ENCODE measurements around the gene BRAP. TPM values are rescaled to one million over a fixed set of nuclear protein-coding genes. Genes with fewer than 3 reads are reported as not detected.
"Not testable (repeated sequence)": the region's sequence is repeated elsewhere in the genome, so short reads cannot be mapped to it uniquely, and the experiment has no call there.

The BRAP gene
- total RNA-seq, 1 donor from 2014 or later, result 16.9 TPM

DNA sequence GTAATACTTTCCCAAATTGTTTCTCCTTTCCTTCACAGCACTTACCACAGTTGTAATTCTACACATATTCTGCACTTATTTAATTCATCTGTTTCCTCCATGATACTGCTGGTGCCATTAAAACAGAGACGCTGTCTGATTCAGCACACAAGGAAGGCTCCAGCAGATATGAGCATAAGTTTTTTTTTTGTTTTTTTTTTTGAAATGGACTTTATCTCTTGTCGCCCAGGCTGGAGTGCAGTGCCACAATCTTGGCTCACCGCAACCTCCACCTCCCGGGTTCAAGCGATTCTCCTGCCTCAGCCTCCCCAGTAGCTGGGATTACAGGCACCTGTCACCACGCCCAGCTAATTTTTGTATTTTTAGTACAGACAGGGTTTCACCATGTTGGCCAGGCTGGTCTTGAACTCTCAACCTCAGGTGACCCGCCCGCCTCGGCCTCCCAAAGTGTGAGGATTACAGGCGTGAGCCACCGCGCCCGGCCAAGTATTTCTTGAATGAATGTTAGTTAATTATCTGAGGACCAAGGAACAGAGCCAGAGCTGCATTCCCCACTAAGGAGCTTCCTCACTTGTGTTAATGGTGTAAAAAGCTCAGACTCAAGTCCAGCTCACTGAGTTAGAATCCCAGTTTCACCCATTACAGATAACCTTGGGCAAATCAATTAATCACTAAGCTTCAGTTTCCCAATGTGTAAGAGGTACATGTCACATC lies 1.1 kb downstream of the BRAP start:
- not testable (repeated sequence) for DNase-seq (ENCODE audit: extremely low read depth, low read depth, low spot score)

DNA sequence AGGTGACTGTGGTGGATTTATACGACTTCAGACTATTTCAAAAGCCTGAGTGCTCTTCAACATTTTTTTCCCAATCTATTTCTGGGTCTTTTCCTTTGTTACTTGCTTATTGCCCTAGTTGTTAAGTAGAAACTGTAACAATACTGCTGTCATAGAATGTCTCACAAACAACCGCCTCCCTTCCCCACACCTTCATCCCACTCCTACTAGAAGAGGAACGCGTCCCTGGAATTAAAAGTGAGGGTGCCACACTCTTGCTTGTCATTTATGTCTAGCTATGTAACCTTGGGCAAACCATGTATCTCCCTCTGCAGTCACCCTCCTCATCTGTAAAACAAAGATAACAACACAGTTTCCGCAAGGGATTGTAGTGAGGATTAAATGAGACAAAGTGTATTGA lies 8.6 kb downstream of the BRAP start:
- no peak for DNase-seq (ENCODE audit: extremely low read depth, low read depth, low spot score)

DNA sequence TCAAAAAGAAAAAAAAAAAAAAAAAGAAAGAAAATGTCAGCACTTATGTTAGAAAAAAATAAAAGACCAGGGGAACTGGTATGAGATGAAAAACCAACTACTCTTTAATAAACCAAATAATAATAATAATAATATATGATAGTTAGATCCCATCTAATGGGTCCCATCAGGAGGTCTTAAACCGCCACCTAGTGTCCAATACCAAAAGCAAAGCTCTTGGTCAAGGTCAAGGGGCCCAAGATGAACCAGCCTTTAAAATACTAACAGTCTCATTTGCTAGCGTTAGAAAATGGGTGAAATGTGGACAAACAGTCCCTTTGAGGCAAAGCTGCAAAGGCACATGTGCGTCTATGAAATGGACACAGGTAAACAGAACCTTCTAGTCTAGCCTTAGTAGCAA lies 12.3 kb downstream of the BRAP start:
- no peak for DNase-seq (ENCODE audit: extremely low read depth, low read depth, low spot score)

DNA sequence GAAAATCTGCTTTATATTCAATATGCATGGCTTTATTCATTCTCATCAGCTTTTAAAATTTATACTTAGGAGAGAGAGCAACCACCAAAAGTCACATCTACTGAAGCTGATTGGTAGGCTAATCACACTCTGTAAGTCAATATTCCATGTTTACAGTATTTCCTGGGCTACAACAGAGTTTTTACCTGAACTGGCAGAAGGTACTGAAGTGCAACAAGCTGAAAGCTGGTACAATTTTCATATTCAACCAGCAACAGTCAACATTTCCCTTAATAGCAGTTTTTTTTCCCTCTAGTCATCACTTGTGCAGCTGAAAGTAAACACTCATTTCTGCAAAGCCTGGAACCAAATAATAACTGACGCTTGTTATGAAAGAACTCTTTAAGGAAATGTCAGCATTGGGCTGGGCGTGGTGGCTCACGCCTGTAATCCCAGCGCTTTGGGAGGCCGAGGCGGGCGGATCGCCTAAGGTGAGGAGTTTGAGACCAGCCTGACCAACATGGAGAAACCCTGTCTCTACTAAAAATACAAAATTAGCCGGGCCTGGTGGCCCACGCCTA lies 12.9 kb downstream of the BRAP start:
- no peak for DNase-seq (ENCODE audit: extremely low read depth, low read depth, low spot score)

DNA sequence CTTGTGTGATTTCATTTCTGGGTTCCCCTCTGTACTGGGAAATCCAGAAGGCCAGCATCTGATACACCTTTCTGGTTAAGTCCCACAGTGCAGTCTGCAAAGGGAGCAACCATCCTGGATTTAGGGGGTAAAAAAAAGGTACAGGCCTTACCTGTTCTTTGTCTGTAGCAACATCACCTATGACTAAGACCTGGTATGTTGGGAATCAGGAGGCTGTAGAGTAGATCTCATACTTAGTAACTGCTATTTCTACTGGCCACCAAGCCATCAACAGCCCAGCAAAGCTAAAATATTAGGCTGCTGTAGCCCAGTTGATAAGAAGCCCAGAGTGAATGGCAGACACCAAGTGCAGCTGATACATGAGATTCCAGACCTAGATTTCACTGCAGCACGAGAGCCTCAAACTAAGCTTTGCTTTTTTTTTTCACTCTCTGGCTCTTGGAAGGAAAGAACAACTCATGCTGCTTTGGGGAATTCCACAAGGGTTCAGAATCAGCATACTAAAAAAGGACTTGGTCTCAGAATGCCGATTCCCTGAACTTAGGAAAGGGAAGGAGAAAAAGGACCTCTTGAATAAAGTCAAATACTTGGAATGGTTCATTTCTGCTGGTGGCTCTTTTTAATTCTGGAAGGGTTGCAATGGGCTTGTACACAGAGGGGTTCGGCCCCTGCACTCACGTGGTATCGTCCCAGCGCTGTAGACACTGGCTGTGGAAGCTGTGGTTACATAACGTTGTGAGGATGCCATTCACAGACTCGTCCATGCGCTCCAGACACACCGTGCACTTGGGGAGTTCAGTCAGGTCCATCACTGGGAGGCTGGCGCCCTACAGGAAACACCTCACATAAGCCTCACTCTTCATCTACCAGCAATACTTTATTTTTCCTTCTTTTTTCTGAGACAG lies 20.5 kb downstream of the BRAP start:
- DNase-seq (ENCODE audit: extremely low read depth, low read depth, low spot score), result no peak

DNA sequence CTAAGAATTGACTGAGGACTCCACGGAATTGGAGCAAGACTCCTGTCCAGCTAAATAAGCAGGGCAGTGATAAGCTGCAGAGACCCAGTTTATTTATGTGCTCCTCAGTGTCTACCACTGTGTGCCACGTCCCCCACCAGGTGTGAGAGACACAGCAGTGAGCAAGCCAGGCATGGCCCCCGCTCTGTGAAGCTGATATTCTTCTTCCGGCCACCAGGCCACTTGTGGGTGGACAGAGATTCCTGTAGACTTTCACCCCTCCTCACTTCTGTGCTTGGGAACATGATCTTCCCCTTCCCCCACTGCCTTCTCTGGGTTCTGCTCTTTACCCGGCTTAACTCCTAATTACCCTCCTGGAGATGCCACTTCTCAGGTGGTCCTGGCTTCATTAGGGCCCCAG lies 21.3 kb downstream of the BRAP start:
- DNase-seq (ENCODE audit: extremely low read depth, low read depth, low spot score), result no peak

DNA sequence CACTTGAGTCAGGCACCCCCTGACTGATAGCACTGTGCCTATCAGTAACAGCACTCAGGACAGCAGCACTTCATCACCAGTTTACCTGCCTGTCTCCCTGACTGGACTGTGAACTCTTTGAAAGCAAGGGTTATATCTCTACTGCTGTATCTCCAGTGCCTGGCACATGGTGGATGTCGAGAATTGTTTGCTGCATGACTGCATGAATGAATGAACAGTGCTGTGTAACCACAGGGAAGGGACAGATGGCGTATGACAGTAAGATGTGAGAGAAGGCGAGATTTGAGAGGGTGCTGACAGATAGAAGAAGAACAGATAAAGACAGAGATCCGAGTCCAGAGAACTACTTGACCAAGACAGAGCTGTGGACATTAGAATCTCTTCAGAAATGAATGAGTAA lies 29.7 kb downstream of the BRAP start:
- no peak for DNase-seq (ENCODE audit: extremely low read depth, low read depth, low spot score)

DNA sequence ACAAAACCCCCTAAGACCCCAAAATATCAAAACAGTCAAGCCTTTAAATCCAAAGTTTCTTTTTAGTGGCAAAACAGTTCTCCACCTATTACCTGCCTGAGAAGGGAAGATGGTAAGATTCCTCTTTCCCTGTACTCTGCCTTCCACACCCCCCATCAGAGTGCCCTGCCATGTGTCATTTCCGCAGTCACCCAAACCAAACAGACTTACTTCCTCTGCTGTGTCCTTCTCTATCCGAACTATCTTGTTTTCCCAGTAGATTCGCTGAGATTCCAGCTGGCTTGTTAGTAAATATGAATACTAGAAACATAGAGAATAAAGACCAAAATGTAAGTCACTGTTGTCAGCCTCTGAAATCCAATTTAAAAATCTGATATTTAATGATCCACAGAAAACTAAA lies 30.4 kb downstream of the BRAP start:
- DNase-seq (ENCODE audit: extremely low read depth, low read depth, low spot score), result no peak

DNA sequence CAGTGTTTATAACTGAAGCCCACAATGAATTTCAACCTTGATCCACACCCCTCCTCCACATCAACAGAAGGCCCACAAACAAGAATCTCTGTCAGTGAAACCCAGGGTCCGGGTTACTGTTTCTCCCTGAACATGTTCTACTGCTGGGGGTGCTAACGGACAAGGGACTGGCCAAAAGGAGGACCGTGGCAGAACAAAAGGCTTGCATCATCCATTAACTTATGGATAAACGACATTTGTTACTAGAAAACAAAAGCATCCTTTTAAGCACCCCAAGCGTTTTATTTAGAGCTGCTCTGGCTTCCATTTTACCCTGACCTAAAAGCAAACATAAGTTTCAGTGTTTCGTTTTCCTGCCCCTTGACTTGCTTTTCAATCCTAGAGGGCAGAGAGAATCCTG lies 32.2 kb downstream of the BRAP start:
- no peak for DNase-seq (ENCODE audit: extremely low read depth, low read depth, low spot score)

DNA sequence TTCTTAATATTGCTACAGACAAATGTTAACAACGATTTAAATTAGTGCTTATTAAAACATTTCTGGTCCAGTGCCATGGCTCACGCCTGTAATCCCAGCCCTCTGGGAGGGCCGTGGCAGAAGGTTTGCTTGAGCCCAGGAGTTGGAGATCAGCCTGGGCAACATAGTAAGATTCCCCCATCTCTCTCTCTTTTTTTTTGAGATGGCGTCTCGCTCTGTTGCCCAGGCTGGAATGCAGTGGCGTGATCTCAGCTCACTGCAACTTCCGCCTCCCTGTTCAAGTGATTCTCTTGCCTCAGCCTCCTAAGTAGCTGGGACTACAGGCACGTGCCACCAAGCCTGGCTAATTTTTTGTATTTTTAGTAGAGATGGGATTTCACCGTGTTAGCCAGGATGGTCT lies 33.2 kb downstream of the BRAP start:
- DNase-seq (ENCODE audit: extremely low read depth, low read depth, low spot score), result not testable (repeated sequence)

DNA sequence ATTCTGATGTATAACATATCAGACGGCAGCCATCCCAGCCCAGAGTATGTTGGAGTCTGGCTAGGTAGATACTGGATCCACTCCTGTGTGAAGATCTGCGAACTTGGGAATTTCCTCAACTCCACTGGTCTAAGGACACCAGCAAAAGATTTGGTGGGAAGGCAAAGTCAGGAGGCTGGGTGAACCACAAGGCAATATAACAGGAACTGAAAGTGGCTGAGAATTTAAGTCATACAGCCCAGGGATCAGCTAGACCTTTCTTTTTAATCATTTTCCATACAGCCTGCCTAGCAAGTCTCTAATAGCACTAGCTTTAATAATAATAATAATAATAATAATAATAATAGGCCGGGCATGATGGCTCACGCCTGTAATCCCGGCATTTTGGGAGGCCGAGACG lies 34.8 kb downstream of the BRAP start:
- DNase-seq (ENCODE audit: extremely low read depth, low read depth, low spot score), result no peak

DNA sequence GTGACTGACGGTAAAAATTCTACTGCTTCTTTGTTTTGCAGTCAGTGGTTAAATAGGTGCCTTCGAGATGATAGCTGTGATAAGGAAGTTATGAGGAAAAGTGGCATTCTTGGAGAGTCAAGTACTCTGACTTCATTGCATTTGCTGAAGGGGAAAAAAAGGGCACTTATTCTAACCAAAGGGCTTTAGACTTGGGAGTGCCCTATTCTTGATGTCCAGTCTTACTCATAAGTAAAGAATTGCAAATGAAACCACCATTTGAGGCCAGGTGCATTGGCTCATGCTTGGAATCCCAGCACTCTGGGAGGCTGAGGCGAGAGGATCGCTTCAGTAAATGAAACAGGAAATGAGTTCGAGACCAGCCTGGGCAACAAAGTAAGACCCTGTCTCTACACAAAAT lies 40.3 kb downstream of the BRAP start:
- DNase-seq (ENCODE audit: extremely low read depth, low read depth, low spot score), result no peak

DNA sequence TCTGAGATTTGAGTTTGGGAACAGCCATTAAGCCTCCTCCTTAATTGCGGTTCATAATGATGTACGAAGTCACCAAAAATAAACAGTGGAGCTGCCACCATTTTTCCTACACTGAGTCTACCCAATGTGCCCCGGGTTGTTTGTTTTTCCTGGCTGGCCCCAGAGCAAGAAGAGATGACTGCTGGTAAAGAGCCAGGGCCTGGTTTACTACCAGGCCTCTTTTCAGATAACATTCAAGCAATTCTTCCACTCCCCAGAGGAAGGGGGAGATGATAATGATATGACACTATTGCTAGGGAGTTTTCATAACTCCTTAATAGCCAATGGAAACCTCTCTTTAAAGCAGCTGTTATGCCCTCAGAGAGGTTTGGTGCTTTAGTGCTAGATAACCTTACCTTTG lies 42.3 kb downstream of the BRAP start:
- no peak for DNase-seq (ENCODE audit: extremely low read depth, low read depth, low spot score)

DNA sequence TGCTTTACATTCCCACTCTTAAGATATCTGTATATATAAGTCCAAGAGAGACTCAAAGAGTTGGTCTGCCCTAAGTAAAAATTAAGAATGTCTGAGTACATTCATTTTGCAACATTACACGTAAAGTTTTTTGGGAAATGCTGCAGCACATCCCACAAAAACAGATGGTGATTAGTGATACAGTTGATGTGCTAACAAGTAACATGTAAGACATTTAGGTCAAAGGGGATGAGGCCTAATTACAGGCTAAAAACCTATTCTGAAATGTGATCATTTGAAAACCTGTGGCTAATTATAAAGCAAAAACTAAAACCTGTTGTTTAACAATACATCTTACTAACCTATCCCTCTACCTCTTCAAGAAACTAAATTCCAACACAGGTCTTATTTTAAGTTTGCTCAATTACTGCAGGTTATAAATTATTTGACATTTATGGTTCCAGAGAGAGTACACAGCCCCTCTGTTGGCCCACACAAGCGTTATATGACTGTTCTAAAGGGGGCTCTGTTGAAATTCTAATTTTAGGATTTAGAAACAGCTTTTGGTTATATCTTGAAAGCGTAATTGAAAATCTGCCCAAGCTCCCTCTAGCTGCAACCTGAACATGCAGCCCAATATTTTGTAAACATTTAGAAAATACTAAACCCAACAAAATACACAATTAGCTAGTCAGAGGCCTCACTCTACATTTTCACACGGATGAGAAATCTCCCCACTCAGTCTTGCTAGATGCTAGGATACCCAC lies 42.9 kb downstream of the BRAP start:
- no peak for DNase-seq (ENCODE audit: extremely low read depth, low read depth, low spot score)

DNA sequence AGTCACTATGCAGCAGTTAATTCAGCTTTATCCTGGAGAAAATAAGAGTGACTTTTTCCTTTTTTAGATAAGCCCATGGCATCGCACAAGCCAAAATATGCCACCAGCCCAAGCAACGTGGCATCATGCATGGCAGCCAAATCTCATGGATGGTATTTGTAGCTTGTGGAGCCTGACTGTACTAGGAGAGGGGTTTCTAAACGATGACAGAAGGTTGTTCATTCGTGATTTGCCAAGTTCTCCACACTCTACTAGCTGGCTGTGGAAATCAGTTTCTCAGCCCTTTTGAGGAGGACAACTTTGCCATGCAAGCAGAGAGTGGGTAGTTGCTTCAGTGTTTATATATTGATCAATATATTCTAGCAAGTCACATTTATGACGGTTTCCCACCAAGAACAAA lies 45.2 kb downstream of the BRAP start:
- no peak for DNase-seq (ENCODE audit: extremely low read depth, low read depth, low spot score)

DNA sequence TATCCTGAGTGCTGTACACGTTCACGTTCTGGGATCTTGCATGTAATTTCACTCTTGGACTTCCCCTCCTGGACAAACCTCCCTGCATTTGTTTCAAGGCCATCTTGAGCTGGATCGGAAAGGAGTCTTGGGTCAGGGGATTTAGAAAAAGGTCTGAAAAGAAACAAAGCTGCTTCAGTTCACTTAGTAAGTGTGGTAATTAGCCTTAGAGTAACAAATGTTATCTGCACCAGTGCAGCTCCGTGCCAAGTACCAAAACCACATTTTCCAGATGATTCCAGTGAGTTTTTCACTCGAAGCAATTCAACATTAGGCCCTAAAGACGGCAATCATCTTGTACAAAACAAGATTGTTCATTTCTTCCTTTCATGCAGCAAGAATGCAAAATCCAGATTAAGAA lies 47.2 kb downstream of the BRAP start:
- no peak for DNase-seq (ENCODE audit: extremely low read depth, low read depth, low spot score)

DNA sequence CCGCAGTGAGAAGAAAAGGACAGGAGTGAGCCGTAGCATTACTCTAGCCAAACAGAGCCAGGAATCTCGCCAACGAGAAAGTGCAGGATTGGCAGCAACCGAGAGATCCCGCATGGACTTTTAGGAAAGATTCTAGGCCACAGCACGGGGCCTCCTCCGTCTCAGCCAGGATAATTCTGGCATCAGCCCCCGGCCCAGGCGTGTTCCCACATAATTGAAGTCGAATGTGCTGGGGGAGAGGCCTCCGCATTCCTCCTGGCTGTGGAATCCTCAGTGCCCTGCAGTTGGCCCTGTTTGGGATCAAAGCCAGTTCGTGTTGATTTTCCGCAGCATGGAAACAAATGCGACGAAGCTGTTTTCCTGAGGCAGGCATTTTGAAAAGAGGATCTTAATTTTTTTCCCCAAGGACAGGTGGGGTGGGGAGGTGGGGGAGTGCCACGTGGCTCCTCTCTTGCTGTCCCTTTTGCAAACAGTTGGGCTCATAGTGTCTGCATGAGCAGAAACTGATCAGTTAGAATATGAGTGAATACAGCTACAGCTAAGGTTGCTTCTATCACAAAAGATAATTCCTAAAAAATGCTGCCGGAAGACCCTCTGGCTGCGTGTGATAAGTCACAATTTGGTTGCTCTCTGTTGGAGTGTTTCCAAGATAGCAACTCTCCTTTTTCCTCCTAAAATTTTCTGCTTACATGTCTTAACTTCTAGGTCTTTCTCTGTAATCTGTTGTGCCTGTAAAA lies 49.4 kb downstream of the BRAP start:
- DNase-seq (ENCODE audit: extremely low read depth, low read depth, low spot score), result no peak

DNA sequence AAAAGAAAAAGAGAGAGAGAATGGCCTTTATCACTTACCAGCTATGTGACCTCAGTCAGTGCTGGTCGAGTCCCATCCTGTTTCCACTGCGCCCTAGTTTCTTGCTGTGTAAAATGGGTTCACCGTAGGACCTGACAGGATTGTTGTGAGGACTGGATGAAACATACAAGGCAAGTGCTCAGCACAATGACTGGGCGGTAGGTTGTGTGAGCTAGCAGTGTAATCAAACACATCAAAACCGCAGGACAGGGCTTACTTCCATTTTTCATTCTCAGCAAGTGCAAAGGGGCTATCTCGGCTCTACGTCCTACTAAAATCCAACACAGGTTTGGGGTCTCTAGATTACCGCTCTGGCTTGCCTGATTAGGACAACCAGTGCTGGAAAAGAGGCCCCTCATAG lies 50.2 kb downstream of the BRAP start:
- no peak for DNase-seq (ENCODE audit: extremely low read depth, low read depth, low spot score)

DNA sequence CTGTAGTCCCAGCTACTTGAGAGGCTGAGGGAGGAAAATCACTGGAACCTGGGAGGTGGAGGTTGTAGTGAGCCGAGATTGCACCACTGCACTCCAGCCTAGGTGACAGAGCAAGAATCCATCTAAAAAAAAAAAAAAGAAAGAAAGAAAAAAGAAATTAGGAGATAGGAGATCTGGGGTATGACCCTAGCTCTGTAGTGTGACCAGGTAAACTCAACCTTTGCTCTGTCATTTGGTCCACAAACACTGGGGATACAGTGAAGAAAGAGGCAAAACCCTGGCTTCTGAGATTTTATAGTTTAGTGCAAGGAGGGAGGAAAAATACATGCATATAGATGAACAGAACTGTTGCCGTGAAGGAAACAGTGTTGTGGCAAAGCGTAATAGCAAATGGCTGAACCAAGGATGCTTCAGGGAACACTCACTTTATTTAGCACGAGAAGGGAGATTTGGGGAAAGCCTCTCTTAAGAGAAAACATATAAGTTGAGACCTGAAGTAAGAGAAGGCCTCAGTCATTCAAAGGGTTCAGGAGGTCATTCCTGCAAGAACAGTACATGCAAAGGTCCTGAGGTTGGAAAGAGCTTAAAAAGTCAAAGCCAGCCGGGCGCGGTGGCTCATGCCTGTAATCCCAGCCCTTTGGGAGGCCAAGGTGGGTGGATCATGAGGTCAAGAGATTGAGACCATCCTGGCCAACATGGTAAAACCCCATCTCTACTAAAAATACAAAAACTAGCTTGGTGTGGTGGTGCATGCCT lies 57.1 kb downstream of the BRAP start:
- no peak for DNase-seq (ENCODE audit: extremely low read depth, low read depth, low spot score)

DNA sequence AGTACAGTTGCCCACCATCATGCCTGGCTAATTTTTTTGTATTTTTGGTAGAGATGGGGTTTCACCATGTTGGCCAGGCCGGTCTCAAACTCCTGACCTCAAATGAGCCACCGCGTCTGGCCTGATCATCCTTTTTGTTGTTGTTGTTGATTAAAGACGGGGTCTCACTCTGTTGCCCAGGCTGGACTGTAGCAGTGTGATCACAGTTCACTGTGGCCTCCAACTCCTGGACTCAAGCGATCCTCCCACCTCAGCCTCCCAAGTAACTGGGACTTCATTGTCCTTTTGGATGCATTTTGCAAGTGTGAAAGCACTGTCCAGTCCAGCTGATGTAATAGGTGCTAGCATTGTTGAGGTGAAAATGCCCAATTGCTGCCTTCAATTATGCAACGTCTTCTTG lies 59.5 kb downstream of the BRAP start:
- DNase-seq (ENCODE audit: extremely low read depth, low read depth, low spot score), result no peak
